GM18498 (cell line): Measurements from ENCODE around the gene VPS35.
"Not testable (repeated sequence)": the region's sequence is repeated elsewhere in the genome, so short reads cannot be mapped to it uniquely, and the experiment has no call there.

Source experiments
- ATAC-seq: cut with Tn5 transposase; IDR thresholded peaks from one replicate; pipeline ENCODE4 v1.9.1; 2021; ENCODE audit warnings: mild to moderate bottlenecking, moderate library complexity; ENCODE audit not compliant: unreplicated experiment

Gene VPS35

GRCh38 chr16:46713634-46714033, 24.7 kb upstream of the VPS35 start:
- ATAC-seq, result no peak

GRCh38 chr16:46712911-46713310, 23.9 kb upstream of the VPS35 start:
- no peak for ATAC-seq

GRCh38 chr16:46711106-46712058, 22.4 kb upstream of the VPS35 start:
- ATAC-seq, result no peak

- no peak for ATAC-seq
These were observed 20.6 kb upstream of the VPS35 start for GRCh38 chr16:46709469-46710005.

- ATAC-seq, result no peak
These were observed 17.7 kb upstream of the VPS35 start for GRCh38 chr16:46706642-46707041.

- no peak for ATAC-seq
These were observed 13.1 kb upstream of the VPS35 start for GRCh38 chr16:46702030-46702429.

GRCh38 chr16:46701615-46702014, 12.6 kb upstream of the VPS35 start:
- ATAC-seq, result no peak

GRCh38 chr16:46700048-46700447, 11.1 kb upstream of the VPS35 start:
- ATAC-seq, result no peak

- no peak for ATAC-seq
These were observed 8.0 kb upstream of the VPS35 start for GRCh38 chr16:46696957-46697356.

- ATAC-seq, result no peak
These were observed 7.0 kb upstream of the VPS35 start for GRCh38 chr16:46695937-46696336.

- ATAC-seq, result no peak
These were observed 4.6 kb upstream of the VPS35 start for GRCh38 chr16:46693598-46693997.

- no peak for ATAC-seq
These were observed 2.7 kb upstream of the VPS35 start for GRCh38 chr16:46691726-46692125.

- ATAC-seq, result no peak
These were observed 1.6 kb upstream of the VPS35 start for GRCh38 chr16:46690281-46691178.

- ATAC-seq, result peak; percentile 75
These were observed 645 bp upstream of the VPS35 start, which contains the start of gene ORC6 for GRCh38 chr16:46689365-46690280. Gene ORC6 (plus strand): TSS chr16:46689659. CDS start chr16:46689706, 47 bp downstream.

GRCh38 chr16:46688101-46688653, 801 bp downstream of the VPS35 start:
- ATAC-seq, result no peak

- no peak for ATAC-seq
These were observed 1.5 kb downstream of the VPS35 start for GRCh38 chr16:46687486-46687885.

GRCh38 chr16:46686815-46687473, 2.0 kb downstream of the VPS35 start:
- ATAC-seq, result no peak

GRCh38 chr16:46681867-46682266, 7.1 kb downstream of the VPS35 start:
- ATAC-seq, result not testable (repeated sequence)

GRCh38 chr16:46677943-46678342, 11.0 kb downstream of the VPS35 start:
- ATAC-seq, result not testable (repeated sequence)
